Effector memory CD4-positive, alpha-beta T cell (primary cell): ENCODE measurements around the gene ATG16L1.

Experiments used
- DNase-seq, 3 donors: peaks; one replicate each; pipeline ENCODE4 v3.0.0-alpha.2; 2020
- H3K27ac ChIP-seq: 2 replicates; pipeline ENCODE4 v1.7.0; 2013; ENCODE audit warnings: mild to moderate bottlenecking, low read length, moderate library complexity; ENCODE audit not compliant: insufficient read depth, poor library complexity, severe bottlenecking
- H3K27me3 ChIP-seq: replicated peaks from 2 replicates; pipeline ENCODE4 v1.7.0; 2013; ENCODE audit warnings: mild to moderate bottlenecking, low read length; ENCODE audit not compliant: insufficient read depth, control insufficient read depth, poor library complexity, severe bottlenecking
- H3K36me3 ChIP-seq: 2 replicates; pipeline ENCODE4 v1.7.0; 2013; ENCODE audit warnings: mild to moderate bottlenecking, low read length, moderate library complexity; ENCODE audit not compliant: control insufficient read depth, insufficient read depth
- H3K4me1 ChIP-seq: 2 replicates; pipeline ENCODE4 v1.7.0; 2013; ENCODE audit warnings: low read length, mild to moderate bottlenecking; ENCODE audit not compliant: control insufficient read depth, insufficient read depth, poor library complexity, severe bottlenecking
- H3K4me3 ChIP-seq: 2 replicates; pipeline ENCODE4 v1.7.0; 2013; ENCODE audit warnings: low read length, low read depth, mild to moderate bottlenecking; ENCODE audit not compliant: insufficient read depth, poor library complexity, severe bottlenecking
- H3K9me3 ChIP-seq: 2 replicates; pipeline ENCODE4 v1.7.0; 2013; ENCODE audit warnings: mild to moderate bottlenecking, low read length, moderate library complexity; ENCODE audit not compliant: control insufficient read depth

The ATG16L1 gene

GRCh38 chr2:233266481-233266880, 15.0 kb downstream of the ATG16L1 start:
- peaks cover 37% of the 10 kb centered on the region for H3K4me1 ChIP-seq
- peak overlapping the region; percentile 22 for H3K27ac ChIP-seq
- H3K27me3 ChIP-seq, result no peaks in the 10 kb centered on the region
- no peaks in the 10 kb centered on the region for H3K9me3 ChIP-seq
- peaks cover 54% of the 10 kb centered on the region for H3K36me3 ChIP-seq
- H3K4me3 ChIP-seq, result no peak overlapping the region
- no peak for DNase-seq

- H3K9me3 ChIP-seq, result no peaks in the 10 kb centered on the region
- peaks cover 45% of the 10 kb centered on the region for H3K36me3 ChIP-seq
- peaks cover 42% of the 10 kb centered on the region for H3K4me1 ChIP-seq
- peak overlapping the region; percentile 83 for H3K27ac ChIP-seq
- no peaks in the 10 kb centered on the region for H3K27me3 ChIP-seq
- DNase-seq, result peak; percentile 79 to 82 (median 82)
- H3K4me3 ChIP-seq, result peak overlapping the region; percentile 13
Observed at GRCh38 chr2:233267516-233268245, 16.2 kb downstream of the ATG16L1 start.

- peak overlapping the region; percentile 83 for H3K27ac ChIP-seq
- H3K4me1 ChIP-seq, result peaks cover 42% of the 10 kb centered on the region
- DNase-seq, result no peak
- H3K36me3 ChIP-seq, result peaks cover 46% of the 10 kb centered on the region
- no peak overlapping the region for H3K4me3 ChIP-seq
- no peaks in the 10 kb centered on the region for H3K9me3 ChIP-seq
- no peaks in the 10 kb centered on the region for H3K27me3 ChIP-seq
Observed at GRCh38 chr2:233270366-233270765, 18.9 kb downstream of the ATG16L1 start.

GRCh38 chr2:233270951-233271350, 19.5 kb downstream of the ATG16L1 start:
- H3K36me3 ChIP-seq, result peaks cover 47% of the 10 kb centered on the region
- H3K27me3 ChIP-seq, result no peaks in the 10 kb centered on the region
- peaks cover 42% of the 10 kb centered on the region for H3K4me1 ChIP-seq
- no peak overlapping the region for H3K4me3 ChIP-seq
- H3K9me3 ChIP-seq, result no peaks in the 10 kb centered on the region
- peak overlapping the region; percentile 83 for H3K27ac ChIP-seq
- no peak for DNase-seq

GRCh38 chr2:233271693-233272092, 20.2 kb downstream of the ATG16L1 start:
- no peaks in the 10 kb centered on the region for H3K9me3 ChIP-seq
- H3K27ac ChIP-seq, result peak overlapping the region; percentile 34
- DNase-seq, result no peak
- no peak overlapping the region for H3K4me3 ChIP-seq
- H3K4me1 ChIP-seq, result peaks cover 42% of the 10 kb centered on the region
- peaks cover 47% of the 10 kb centered on the region for H3K36me3 ChIP-seq
- no peaks in the 10 kb centered on the region for H3K27me3 ChIP-seq

GRCh38 chr2:233273120-233273519, 21.6 kb downstream of the ATG16L1 start:
- Histone ChIP-seq H3K9me3 (no peaks in the 10 kb centered on the region), H3K4me1 (peaks cover 34% of the 10 kb centered on the region), H3K27me3 (no peaks in the 10 kb centered on the region), H3K36me3 (peaks cover 57% of the 10 kb centered on the region), H3K27ac (no peak overlapping the region), H3K4me3 (no peak overlapping the region)
- DNase-seq, result no peak

- H3K4me1 ChIP-seq, result peaks cover 13% of the 10 kb centered on the region
- H3K27me3 ChIP-seq, result no peaks in the 10 kb centered on the region
- H3K4me3 ChIP-seq, result no peak overlapping the region
- no peak for DNase-seq
- no peak overlapping the region for H3K27ac ChIP-seq
- peaks cover 77% of the 10 kb centered on the region for H3K36me3 ChIP-seq
- H3K9me3 ChIP-seq, result no peaks in the 10 kb centered on the region
Observed at GRCh38 chr2:233275223-233275622, 23.8 kb downstream of the ATG16L1 start.

- Histone ChIP-seq H3K9me3 (no peaks in the 10 kb centered on the region), H3K4me1 (no peaks in the 10 kb centered on the region), H3K27me3 (no peaks in the 10 kb centered on the region), H3K36me3 (peaks cover 81% of the 10 kb centered on the region), H3K27ac (no peak overlapping the region), H3K4me3 (no peak overlapping the region)
- no peak for DNase-seq
Observed at GRCh38 chr2:233278921-233279320, 27.4 kb downstream of the ATG16L1 start.

- no peak for DNase-seq
- Histone ChIP-seq H3K9me3 (no peaks in the 10 kb centered on the region), H3K27me3 (no peaks in the 10 kb centered on the region), H3K4me1 (no peaks in the 10 kb centered on the region), H3K4me3 (no peak overlapping the region), H3K36me3 (peaks cover 75% of the 10 kb centered on the region), H3K27ac (no peak overlapping the region)
Observed at GRCh38 chr2:233280114-233280693, 28.7 kb downstream of the ATG16L1 start.

GRCh38 chr2:233281553-233281952, 30.1 kb downstream of the ATG16L1 start:
- Histone ChIP-seq H3K4me3 (no peak overlapping the region), H3K36me3 (peaks cover 74% of the 10 kb centered on the region), H3K27ac (no peak overlapping the region), H3K27me3 (no peaks in the 10 kb centered on the region), H3K9me3 (no peaks in the 10 kb centered on the region), H3K4me1 (no peaks in the 10 kb centered on the region)
- no peak for DNase-seq
